HG03457 (cell line): ENCODE results near the gene TARP.
A peak's percentile ranks its signal among the peaks of the same experiment; 100 is the strongest.

ENCODE experiments used
- ATAC-seq: cut with Tn5 transposase; IDR thresholded peaks from one replicate; pipeline ENCODE4 v1.9.1; 2021; ENCODE audit warnings: moderate number of reproducible peaks; ENCODE audit not compliant: unreplicated experiment

Gene TARP

GRCh38 chr7:38222481-38223096 is 50.8 kb downstream of the TARP start:
- ATAC-seq = no peak

GRCh38 chr7:38220452-38220851 is 53.0 kb downstream of the TARP start:
- no peak for ATAC-seq

- no peak for ATAC-seq
These were observed 55.8 kb downstream of the TARP start for GRCh38 chr7:38217672-38218071.

GRCh38 chr7:38215735-38216670 is 57.4 kb downstream of the TARP start:
- peak; percentile 78 for ATAC-seq

- ATAC-seq = no peak
These were observed 58.3 kb downstream of the TARP start for GRCh38 chr7:38215115-38215514.

GRCh38 chr7:38211940-38212339 is 61.5 kb downstream of the TARP start:
- no peak for ATAC-seq

GRCh38 chr7:38211486-38211885 is 62.0 kb downstream of the TARP start:
- no peak for ATAC-seq
